ENCODE results near the gene KRT79. TPM values are rescaled to one million over a fixed set of nuclear protein-coding genes. Genes with fewer than 3 reads are reported as not detected.

Gene KRT79
- total and polyA plus RNA-seq, 12 donors = 0.30 TPM; not detected in 11

DNA sequence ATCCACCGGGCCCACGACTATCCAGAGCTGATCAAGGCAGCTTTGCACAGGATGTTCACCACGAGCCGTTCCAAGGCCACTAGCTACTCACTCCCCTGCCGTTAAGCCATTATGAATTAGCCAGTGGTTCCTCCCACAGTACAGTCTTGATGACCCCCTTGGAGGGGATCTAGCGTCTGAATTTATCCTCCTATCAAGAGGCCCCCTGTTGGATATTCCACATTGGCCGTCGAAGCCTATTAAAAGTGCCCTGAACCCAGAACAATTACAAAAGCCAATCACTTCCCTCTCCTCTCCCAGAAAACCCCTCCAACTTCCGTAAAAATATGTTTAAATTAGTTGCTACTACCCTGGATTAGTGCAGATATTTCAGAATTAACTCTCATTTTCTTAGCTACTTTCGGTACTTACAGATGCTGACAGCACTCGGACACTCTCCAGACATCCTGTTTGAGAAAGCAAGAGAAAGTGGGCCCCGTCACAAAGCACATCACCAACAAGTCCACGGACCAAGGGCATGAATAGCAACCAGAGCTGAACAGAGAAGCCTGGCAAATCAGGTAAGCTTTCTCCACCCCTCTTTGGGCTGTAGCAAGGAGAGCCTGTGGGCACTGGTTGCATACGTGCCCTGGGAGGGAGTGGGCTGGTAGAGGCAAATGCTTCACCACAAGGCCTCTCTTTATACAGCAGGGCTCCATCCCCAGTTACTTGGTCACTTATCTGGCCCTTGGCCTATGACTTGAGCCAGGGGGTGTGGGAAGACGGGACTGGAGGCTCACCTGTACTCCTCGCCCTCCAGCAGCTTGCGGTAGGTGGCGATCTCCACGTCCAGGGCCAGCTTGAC lies 43.5 kb downstream of the KRT79 start:
- no peaks in the 10 kb centered on the region for H3K9me3 ChIP-seq
- no peak for TF ChIP-seq CTCF (IDR thresholded peaks at IDR 0.05)
- 53 to 57% methylated on average over 19 of the region's 19 CpGs for WGBS, 2 donors
- intact Hi-C loops (cut with DNase I) = no loop called here
- H3K4me3 ChIP-seq = no peak overlapping the region
- DNase-seq (no peak), ATAC-seq (no peak)
- peaks cover 0 to 6% (median 0%) of the 10 kb centered on the region in 9 donors for H3K4me1 ChIP-seq
- no peak overlapping the region for H3K27ac ChIP-seq
- peaks cover 0 to 75% (median 45%) of the 10 kb centered on the region in 7 donors for H3K27me3 ChIP-seq
- H3K36me3 ChIP-seq = no peaks in the 10 kb centered on the region

DNA sequence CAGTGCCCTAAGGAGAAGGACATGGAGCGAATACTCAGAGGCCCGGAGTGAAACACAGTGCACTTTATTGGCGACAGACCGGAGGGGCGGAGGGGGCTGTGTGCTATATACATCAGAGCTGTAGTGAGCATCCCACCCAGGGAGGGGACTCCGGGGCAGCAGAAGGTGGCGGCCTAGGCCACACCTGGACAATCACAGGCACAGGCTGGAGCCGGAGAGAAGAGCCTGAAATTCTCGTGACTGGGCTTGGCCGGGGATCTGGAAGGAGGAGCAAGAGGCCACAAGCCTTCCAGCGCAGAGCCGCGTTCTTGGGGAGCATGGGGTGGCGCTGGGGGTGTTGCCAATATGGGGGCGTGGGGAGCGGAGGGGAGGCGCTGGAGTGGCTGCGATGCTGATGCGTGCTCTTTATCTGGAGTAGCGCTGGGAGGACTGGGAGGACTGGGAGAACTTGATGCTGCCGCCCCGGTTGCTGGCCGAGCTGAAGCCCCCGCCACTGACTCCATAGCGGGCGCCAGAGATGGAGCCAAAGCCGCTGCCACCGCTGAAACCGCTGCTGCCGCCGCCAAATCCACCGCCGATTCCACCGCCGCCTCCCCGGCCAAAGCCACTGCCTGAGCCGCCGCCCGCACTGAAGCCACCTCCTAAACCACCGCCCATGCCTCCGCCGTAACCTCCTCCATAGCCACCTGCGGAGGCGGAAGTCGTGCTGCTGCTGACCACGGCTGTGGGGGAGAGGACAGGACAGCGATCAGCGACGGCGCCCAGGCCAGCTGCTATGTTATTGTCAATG lies 44.3 kb downstream of the KRT79 start:
- 22 to 27% methylated on average over 50 of the region's 50 CpGs for WGBS, 2 donors
- H3K27ac ChIP-seq = no peak overlapping the region
- H3K27me3 ChIP-seq = peaks cover 0 to 73% (median 49%) of the 10 kb centered on the region in 7 donors
- DNase-seq = no peak
- peak in 2 of 8 donors; percentile 32 to 36 for ATAC-seq
- H3K4me1 ChIP-seq = peaks cover 0 to 6% (median 0%) of the 10 kb centered on the region in 9 donors
- H3K36me3 ChIP-seq = no peaks in the 10 kb centered on the region
- no peaks in the 10 kb centered on the region for H3K9me3 ChIP-seq
- intact Hi-C loops (cut with DNase I) = no loop called here
- TF ChIP-seq CTCF (IDR thresholded peaks at IDR 0.05) = no peak
- H3K4me3 ChIP-seq = peak overlapping the region in 1 of 10 donors; percentile 7

- no peak for DNase-seq
Measured at GRCh38 chr12:52788876-52789636, 45.1 kb downstream of the KRT79 start.

More at GRCh38 chr12:52788876-52789636, 45.1 kb downstream of the KRT79 start:
- no peaks in the 10 kb centered on the region for H3K36me3 ChIP-seq
- intact Hi-C loops (cut with DNase I) = no loop called here
- ATAC-seq = no peak
- 92 to 95% methylated on average over 11 of the region's 11 CpGs for WGBS, 2 donors
- no peak overlapping the region for H3K27ac ChIP-seq
- TF ChIP-seq CTCF (IDR thresholded peaks at IDR 0.05) = no peak
- H3K9me3 ChIP-seq = no peaks in the 10 kb centered on the region
- H3K4me3 ChIP-seq = no peak overlapping the region
- peaks cover 0 to 6% (median 0%) of the 10 kb centered on the region in 9 donors for H3K4me1 ChIP-seq
- H3K27me3 ChIP-seq = peaks cover 0 to 65% (median 50%) of the 10 kb centered on the region in 7 donors
